ENCODE data around the gene KIZ.

Gene KIZ

GRCh38 chr20:21272679-21273078 lies 146.8 kb downstream of the KIZ start:
- no peak for FAIRE-seq

GRCh38 chr20:21273755-21274386 lies 148.0 kb downstream of the KIZ start:
- no peak for FAIRE-seq

GRCh38 chr20:21278829-21279228 lies 152.9 kb downstream of the KIZ start:
- FAIRE-seq, result no peak

GRCh38 chr20:21279706-21280521 lies 154.0 kb downstream of the KIZ start:
- FAIRE-seq, result no peak

- FAIRE-seq, result no peak
Measured at GRCh38 chr20:21280522-21281016, 154.7 kb downstream of the KIZ start.

- FAIRE-seq, result no peak
Measured at GRCh38 chr20:21286775-21287174, 160.9 kb downstream of the KIZ start.

- FAIRE-seq, result no peak
Measured at GRCh38 chr20:21288587-21289370, 162.9 kb downstream of the KIZ start.

GRCh38 chr20:21289651-21290050 lies 163.8 kb downstream of the KIZ start:
- FAIRE-seq, result no peak

GRCh38 chr20:21291026-21291425 lies 165.1 kb downstream of the KIZ start:
- no peak for FAIRE-seq

GRCh38 chr20:21294755-21295154 lies 168.9 kb downstream of the KIZ start:
- no peak for FAIRE-seq

All from TTC549 (cell line).